Hippocampal formation (tissue), 2 donors: ENCODE measurements around the gene CUBN.

ENCODE experiments used
- DNase-seq, 2 donors: peaks; one replicate each; lab custom pipeline; 2025; lab: John Stamatoyannopoulos, UW

CUBN gene

DNA sequence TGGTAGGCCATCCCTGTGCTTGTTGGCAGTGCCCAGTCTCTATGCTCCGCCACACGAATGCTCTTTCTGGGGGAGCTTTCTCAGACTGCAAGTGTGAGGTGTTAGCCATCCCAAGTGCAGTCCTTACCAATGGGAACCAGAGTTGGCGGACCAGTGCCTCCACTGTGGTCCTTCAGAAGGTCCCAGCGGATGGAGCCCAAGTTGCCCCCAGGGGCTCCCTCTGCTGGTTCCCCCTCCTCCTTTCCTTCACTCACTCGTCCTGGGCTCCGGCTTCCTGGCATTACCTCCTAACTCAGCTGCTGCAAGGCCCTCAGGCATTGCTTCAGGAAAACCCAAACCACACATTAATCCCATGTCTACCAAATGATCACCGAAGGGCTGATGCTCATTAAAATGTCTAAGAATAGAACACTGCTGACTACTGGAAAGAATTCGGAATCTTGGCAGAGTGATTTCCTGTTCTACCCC lies 139.8 kb downstream of the CUBN start:
- no peak for DNase-seq

DNA sequence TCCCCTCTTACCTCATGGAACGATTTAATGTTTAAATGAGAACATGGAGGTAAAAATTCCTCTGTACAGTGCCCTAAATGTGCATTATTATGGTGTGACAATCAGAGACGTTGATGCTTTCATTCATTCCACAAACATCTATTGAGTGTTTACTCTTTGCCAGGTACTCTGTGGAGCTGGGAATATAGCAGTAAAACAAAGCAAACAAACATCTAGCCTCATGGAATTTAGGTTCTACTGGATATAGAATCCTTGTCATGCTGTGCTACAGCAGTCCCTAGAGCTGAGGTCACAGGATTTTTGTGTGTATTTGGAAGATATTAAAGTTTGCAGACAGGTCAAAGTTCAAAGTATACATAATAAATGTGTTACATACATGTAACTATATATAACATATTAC lies 140.7 kb downstream of the CUBN start:
- DNase-seq: no peak

GRCh38 chr10:16987976-16988610 lies 141.5 kb downstream of the CUBN start:
- DNase-seq: no peak

GRCh38 chr10:16987206-16987621 lies 142.4 kb downstream of the CUBN start:
- DNase-seq: no peak

- DNase-seq: peak; percentile 34 to 41
Observed at GRCh38 chr10:16986406-16987205, 143.0 kb downstream of the CUBN start.

GRCh38 chr10:16986082-16986405 lies 143.6 kb downstream of the CUBN start:
- DNase-seq: peak in 1 of 2 donors; percentile 41

GRCh38 chr10:16984242-16984641 lies 145.4 kb downstream of the CUBN start:
- DNase-seq: no peak

- no peak for DNase-seq
Observed at GRCh38 chr10:16976803-16977202, 152.8 kb downstream of the CUBN start.

DNA sequence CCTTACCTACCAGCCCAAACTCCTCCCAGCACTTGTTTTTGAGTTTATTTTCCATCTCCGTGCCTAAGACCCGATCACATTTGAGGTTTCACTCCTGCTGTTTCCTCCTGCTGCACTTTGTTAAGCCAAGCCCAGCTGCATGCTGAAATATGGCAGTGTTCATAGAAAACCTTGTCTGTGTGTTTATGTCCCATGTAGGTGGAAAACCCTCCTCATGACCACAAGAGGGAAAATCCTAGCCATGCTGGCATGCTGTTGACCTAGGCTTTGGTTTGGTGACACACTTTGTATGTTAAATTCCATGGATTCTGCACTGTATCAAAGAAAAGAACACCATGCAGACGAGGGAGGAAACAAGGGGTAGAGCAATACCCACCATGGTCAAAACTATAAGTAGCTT lies 154.4 kb downstream of the CUBN start:
- no peak for DNase-seq

- no peak for DNase-seq
Observed at GRCh38 chr10:16968416-16969041, 161.1 kb downstream of the CUBN start.

GRCh38 chr10:16967866-16968415 lies 161.7 kb downstream of the CUBN start:
- DNase-seq: no peak

- DNase-seq: no peak
Observed at GRCh38 chr10:16966991-16967865, 162.4 kb downstream of the CUBN start.

DNA sequence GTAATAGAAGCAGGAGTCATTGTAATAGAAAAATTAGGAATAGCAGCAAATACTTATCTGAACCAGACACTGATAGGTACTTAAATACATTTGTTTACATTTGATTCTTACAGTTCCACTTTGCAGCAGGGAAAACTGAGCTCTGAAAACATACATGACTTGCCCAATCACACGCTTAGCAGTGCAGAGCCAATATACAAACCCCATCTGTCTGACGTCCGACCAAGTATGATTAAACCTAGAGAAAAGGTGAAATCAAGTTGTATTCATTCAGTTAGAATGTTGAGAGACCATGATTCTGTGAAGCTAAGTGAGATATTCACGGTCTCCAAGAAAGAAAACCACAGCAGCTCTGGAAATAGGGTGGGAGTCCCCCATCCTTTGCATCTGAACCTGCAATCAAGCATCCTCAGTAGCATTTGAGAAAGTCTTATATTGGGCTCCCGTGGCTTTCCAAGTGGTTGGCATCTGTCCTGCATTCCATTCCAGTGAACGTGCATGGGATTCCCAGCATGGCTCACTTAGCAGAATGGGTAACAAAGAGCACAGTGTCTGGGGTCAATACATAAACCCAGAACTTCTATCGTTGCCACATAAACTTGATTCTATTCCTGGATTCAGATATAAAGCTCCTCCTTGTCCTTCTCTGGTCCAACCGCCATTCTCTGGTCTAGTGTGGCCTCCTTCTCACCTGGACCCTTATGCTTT lies 163.7 kb downstream of the CUBN start:
- no peak for DNase-seq

DNA sequence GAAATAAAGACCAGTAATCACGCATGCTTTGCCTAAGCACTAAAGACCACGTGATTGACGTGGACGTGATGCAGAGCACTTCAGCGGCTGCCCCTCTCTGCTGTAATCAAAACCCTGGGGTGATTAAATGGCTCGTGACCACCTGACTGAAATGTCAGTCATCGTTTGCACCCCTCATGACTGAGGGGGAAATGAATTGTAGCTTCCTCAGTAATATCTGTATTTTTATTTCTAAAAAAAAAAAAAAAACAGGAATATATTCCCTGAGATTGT lies 164.3 kb downstream of the CUBN start:
- DNase-seq: no peak

GRCh38 chr10:16964576-16965343 lies 164.9 kb downstream of the CUBN start:
- DNase-seq: no peak

DNA sequence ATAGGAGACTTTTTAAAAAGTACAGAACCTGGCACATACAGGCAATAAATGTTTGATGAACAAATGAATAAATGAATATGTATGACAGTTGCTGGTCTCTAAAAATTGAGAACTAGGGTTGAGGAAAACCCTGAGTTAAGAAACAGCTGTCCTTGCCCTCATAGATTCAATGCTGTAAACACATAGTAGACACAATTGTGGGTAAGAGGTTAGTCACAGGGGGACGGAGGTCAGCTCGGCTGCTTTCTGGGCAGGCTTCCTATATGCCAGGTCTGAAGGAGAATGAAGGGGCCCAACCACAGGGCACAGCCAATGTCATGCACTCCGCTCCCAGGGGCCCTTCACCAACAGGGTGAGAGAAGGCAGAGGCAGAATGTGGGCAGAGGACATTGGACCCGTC lies 169.1 kb downstream of the CUBN start:
- no peak for DNase-seq

- DNase-seq: no peak
Observed at GRCh38 chr10:16957038-16957437, 172.6 kb downstream of the CUBN start.

DNA sequence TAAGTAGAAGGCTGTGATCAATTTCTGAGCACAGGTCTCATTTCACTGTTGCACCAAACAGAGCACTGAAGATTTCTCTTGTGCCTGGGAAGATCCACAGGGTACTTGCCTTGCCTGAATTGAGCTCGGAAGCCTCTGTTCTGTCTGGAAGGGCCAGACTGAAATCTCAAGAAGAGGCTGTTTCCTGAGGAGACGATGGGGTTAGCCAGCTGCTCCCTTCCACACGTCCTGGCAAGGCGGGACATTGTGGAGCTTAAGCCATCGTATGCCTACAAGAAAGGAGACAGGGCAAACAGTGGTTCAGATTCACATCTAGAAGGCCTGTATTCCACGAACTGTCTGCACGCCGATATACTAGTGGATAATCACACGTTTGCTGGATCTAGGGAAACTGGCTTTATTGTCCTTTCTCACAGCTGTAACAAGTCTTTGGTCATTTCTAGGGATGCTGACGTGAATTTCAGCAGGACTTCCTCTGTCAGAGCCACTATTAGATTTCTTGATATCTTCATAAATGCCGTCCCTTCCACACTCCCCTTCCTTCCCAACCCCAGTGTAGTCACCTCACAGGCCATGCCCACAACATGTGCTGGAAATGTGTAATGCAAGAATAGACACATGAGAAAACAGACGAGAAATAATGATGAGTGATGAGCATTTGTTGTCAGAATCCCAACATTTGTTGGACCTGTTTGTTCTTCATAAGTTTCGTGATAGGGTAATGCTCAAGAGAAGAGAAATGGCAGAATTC lies 175.2 kb downstream of the CUBN start:
- DNase-seq: no peak

DNA sequence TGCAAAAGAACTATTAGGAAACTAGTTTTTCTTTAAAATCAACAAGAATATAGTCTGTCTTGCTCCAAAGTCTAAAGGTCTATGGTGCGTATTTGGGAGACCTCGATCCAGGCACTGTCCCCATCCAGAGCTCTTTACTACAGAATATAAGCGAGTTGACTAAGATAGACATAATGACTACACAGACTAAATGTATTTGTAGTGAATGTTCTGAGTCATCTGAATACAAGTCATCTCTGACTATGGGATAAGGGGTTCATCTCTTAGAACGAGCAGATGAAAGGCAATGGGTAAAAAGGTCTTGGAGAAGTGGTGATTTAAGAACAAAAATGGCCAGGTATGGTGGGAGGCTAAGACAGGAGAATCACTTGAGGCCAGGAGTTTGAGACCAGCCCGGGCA lies 176.3 kb downstream of the CUBN start:
- no peak for DNase-seq

- no peak for DNase-seq
Observed at GRCh38 chr10:16952610-16953009, 177.0 kb downstream of the CUBN start.
